GM19455 (cell line): ENCODE data around the gene CLEC2B.

ENCODE experiments used
- ATAC-seq: cut with Tn5 transposase; IDR thresholded peaks from one replicate; pipeline ENCODE4 v1.9.1; 2021; ENCODE audit not compliant: unreplicated experiment

Gene CLEC2B

DNA sequence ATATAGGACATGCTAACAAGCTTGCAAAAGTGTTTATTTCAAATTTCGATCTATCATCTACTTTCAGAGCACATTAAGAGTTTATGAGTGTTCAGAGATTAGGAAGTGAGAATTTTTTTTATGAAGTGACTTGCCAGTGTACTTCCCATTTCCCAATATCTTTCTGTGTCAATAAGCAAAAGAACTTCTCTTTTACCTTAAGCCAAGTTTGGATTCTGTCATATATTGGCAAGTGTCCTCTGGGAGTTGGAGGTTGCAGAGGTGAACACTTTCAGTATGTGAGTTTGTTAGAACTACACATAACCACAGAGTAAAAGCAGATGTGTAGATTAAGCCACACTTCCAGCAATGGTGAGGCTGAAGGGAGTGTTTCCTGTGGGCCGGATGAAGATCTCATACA lies 58.5 kb downstream of the CLEC2B start:
- no peak for ATAC-seq

DNA sequence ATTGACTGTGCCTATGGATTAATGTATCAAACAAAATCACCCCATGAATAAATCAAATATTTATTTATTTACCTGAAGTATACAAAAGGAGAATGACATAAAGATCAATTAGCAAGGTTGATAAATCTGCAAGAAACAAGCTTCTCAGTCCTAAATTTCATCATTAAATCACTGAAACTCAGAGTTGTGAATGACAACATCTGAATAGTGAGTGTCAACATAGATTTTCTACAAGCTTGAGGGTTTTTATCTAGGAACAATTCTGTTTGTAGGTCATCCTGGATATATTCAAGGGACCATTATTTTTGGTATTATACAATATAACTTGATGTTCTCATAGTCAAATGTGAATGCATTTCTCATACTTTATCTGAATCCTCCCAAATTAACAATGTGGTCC lies 59.3 kb downstream of the CLEC2B start:
- ATAC-seq: no peak

DNA sequence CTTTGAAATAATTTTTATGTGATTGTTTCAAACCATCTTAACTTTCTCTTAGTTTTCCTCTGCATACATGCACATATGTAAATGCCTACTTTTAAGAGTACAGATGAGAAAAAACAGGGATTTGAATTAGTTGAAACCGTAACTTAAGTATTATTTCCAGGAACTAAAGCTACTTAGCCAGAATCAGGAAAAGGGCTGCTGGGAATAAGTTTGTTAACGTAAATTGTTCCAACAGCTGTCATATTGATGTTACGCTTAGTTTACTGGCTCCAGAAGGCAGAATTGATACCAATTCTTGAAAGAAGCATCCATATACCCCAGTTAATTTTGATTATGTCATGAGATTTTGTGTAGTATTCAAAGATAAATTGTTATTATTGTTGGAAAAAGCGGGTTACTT lies 59.8 kb downstream of the CLEC2B start:
- ATAC-seq: no peak

- ATAC-seq: no peak
Measured at GRCh38 chr12:9808504-9808903, 60.6 kb downstream of the CLEC2B start.

DNA sequence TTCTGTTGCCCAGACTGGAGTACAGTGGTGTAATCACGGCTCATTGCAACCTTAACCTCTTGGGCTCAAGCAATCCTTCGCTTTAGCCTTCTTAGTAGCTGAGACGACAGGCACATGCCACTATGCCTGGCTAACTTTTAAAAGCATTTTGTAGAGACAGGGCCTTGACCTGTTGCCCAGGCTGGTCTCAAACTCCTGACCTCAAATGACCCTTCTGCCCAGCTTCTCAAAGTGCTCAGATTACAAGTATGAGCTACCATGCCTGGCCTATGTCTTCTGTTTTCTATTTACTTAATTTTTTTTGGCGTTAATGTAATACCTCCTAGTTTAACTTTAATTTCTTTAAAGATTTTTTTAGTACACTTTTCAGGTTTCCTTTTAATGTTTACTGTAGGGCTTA lies 62.4 kb downstream of the CLEC2B start:
- no peak for ATAC-seq

GRCh38 chr12:9805883-9806282 lies 63.3 kb downstream of the CLEC2B start:
- ATAC-seq: no peak
